Cortex of kidney (tissue), 1 donor: ENCODE results near the gene IRF7.

Experiments used
- DNase-seq: peaks from one replicate; lab custom pipeline; 2025; lab: John Stamatoyannopoulos, UW

Gene IRF7

GRCh38 chr11:607971-608659, 7.6 kb downstream of the IRF7 start:
- no peak for DNase-seq

DNA sequence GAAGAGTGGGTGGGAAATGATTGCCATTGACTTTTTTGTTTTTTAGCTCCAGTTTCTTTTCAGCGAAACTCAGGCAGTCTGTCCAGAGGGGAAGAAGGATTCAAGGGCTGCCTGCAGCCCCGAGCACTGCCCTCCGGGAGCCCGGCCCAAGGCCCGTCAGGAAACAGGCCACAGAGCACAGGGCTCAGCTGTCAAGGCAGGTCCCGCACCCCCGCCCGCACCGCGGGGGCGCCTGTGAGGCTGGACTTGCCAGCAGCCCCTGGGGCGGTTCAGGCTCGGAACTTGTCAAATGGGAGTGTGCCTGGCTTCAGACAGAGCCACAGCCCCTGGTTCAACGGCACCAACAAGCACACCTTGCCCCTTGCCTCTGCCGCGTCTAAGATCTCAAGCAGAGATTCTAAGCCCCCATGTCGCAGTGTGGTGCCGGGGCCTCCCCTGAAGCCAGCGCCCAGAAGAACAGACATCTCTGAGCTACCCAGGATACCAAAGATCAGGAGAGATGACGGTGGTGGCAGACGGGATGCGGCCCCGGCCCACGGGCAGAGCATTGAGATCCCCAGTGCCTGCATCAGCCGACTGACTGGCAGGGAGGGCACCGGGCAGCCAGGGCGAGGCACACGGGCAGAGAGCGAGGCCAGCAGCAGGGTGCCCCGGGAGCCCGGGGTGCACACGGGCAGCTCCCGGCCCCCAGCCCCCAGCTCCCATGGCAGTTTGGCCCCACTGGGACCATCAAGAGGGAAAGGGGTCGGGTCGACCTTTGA, 8.6 kb downstream of the IRF7 start:
- DNase-seq = no peak

DNA sequence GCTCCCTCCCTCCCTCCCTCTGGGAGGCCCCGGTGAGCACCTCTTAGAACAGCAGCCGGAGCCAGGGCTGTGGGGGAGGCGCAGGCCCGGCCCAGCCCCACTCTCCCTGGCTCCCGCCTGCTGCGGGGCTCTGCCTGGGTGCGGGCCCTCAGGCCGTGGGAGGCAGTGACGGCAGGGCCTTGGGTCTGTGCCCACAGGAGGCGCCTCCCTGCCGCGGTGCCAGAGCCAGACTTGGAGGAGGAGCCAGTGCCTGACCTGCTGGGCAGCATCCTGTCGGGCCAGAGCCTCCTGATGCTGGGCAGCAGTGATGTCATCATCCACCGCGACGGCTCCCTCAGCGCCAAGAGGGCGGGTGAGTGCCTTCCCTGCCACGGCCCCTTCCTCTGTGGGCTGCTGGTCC, 9.5 kb downstream of the IRF7 start:
- DNase-seq = no peak

GRCh38 chr11:605286-606129, 10.2 kb downstream of the IRF7 start:
- no peak for DNase-seq

GRCh38 chr11:603154-603553, 12.6 kb downstream of the IRF7 start:
- no peak for DNase-seq

- DNase-seq = no peak
These were observed 14.0 kb downstream of the IRF7 start for GRCh38 chr11:601573-602245.

GRCh38 chr11:598005-598680, 17.6 kb downstream of the IRF7 start:
- no peak for DNase-seq

GRCh38 chr11:597166-597725, 18.5 kb downstream of the IRF7 start:
- DNase-seq = no peak

DNA sequence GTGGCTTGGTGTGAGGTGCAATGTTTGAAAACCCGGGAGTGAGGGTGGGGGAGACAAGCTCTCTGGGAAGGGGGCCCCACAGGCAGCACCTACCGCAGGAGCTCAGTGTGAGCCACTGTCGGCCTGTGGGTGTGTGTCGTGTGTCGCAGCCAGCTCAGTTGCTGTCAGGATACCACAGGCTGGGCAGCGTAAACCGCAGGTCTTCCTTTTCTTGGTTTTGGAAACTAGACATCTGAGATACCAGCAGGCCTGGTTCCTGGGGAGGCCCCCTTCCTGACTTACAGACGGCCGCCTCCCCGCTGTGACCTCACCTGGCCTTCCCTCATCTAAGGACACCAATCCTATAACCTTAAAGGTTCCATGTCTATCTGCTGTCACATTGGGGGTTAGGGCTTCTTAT, 19.4 kb downstream of the IRF7 start:
- no peak for DNase-seq

DNA sequence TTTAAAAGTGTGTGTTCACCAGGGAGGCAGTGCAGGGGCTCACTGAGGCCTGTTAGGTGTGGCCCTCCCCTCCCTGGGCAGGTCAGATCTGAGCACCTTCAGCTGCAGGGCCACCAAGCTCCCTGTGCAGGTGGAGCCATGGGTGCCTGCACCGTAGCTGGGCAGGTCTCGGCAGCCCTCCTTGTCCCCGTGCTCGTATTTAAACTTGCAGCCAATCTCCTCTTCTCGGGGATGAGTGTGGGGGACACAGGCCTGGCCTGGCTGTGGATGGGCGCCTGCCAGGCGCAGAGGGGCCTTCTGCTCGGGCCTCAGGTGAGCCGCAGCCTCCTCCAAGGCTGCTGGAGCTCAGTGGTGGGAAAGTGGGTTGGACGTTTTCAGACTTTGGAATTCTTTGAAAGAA, 20.4 kb downstream of the IRF7 start:
- no peak for DNase-seq

- no peak for DNase-seq
These were observed 22.4 kb downstream of the IRF7 start for GRCh38 chr11:593347-593746.

DNA sequence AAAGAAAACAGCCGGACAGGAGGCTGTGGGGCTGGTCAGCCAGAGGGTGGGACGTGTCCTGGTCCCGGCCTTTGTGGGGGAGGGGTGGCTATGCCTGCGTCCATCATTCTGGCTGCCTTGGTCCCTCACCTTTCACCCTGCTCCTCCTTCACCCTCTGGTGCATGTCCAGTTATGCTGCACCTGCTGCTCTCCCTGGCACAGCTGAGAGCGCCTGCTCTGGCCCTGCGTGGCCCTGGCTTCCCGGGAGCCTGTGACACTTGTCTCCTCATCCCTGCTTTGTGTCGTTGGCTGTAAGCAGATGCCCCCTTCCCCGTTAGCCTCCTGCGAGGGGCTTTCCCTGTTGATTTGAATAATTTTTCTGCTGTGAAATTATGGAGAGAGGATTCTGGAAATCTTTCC, 22.8 kb downstream of the IRF7 start:
- no peak for DNase-seq

GRCh38 chr11:592501-592900, 23.2 kb downstream of the IRF7 start:
- no peak for DNase-seq

DNA sequence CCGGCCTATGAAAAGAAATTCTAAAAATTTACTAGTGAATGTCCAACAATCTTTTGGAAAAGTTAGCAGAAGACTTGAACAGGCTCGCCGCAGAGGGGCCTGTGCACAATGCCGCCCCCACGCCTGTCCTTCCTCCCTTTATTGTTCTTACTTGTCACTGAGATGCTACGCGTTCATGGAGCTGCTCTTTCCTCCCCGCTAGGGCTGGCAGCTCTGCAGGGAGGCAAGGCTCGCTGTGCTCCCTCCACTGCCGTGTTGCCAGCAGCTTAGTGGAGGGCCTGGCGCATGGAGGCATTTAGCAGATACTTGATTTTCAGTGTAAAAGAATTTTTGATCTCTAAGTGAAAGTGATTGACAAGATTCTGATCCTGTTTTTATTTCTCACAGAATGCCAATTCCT, 24.8 kb downstream of the IRF7 start:
- no peak for DNase-seq

GRCh38 chr11:589798-590197, 26.0 kb downstream of the IRF7 start:
- DNase-seq = no peak

GRCh38 chr11:587978-588380, 27.8 kb downstream of the IRF7 start:
- DNase-seq = no peak

DNA sequence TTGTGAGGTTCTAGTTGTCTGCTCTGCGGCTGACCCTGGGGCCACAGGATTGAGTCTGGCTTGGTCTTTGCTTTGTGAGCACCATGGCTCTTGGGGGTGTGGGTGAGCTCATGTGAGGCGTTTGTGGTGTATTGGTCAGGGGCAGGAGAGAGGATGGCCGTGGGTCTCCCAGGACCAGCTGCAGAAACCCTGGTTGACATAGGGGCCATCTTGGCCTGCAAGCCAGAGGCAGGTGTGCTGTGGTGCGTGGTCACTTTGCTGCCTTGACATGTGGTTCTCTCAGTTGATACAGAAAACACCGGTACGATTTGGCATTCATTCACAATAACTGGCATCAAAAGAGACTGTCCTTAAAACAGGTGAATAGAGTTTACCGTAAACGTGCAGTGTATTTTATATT, 28.2 kb downstream of the IRF7 start:
- no peak for DNase-seq

DNA sequence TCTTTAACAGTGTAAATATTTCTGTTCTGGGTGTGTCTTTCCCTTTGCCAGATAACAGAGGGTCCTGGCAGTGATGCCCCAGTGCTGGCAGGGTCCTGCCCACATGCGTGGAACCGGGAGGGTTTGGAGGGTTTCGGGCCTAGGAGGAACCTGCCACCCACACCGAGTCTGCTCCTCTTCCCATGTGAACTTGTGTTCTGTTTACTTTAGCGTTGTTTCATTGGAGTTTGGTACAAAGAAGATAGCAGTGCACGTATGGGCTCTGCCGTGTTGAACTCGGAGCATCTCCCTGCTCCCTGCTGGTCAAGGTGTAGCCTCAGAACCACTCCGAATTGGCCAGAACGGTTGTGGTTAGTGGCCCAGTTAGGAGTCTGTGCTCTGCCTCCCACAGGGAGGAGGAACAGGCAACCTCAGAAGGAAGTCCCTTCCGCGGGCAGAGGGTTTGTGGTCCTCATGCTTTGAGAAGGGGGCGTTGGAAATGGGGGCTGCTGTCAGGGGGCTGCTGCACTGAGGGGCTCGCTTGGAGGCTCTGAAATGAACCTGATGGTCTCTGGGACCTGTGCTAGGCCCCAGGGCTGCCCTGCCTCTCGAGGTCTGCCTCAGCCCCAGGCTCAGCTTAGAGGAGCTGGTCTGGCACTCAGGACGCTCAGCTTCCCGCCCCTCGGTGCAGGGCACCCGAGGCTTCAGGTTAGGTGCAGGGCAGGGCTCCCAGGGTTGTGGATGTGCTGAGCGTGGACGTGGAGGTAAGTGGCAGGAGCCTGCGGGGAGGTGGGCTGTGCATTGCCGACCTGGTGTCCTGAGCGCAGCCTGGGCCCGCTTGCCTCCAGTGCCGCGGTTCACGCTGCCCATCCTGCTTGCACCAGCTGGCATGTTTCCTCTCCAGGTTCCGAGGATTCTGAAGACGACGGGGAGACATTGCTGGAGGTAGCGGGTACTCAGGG, 29.1 kb downstream of the IRF7 start:
- DNase-seq = no peak

DNA sequence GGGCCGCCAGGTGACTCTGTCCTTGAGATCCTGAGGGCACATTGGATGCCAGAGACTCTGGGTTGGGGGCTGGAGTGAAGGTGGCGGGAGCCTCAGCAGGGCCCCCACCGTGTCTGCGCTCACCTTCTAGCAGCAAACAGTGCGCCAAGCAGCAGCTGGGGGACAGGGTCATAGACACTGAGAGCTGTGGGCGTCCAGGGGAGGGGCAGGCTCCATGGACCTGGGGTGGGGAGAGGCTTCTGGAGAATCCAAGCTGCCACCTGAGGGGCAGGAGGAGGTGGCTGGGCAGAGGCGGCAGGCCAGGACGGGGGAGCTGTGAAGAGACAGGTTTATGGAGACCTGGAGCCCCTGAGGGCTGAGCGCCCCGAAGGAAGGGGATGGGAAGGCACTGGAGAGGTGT, 31.5 kb downstream of the IRF7 start:
- no peak for DNase-seq

GRCh38 chr11:581752-582151, 34.0 kb downstream of the IRF7 start:
- DNase-seq = no peak
